ENCODE measurements around the gene SFMBT2.
"Not testable (repeated sequence)": the region's sequence is repeated elsewhere in the genome, so short reads cannot be mapped to it uniquely, and the experiment has no call there.

Gene SFMBT2

DNA sequence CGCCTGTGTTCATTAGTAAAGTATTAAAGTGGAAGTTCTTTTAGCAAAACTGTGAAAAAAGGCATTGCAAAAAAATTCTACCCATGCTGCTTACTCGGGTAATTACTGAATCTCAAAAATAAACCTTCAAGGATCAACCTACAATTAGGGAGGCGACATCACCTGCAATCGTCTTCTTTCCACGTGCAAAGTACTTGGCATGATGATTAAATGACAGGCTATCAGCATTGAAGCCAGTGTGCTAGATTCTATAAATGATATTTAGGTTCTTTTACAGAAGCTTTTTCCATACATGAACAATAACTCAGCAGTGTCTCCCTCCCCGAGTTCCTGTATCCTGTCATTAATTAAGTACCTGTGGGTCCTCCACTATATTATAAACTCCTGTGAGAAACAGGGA lies 105.8 kb downstream of the SFMBT2 start:
- no peak for DNase-seq (ENCODE audit: low read depth, low spot score)
- Histone ChIP-seq H3K4me1 (ENCODE audit: insufficient read depth, insufficient read length) (no peaks in the 10 kb centered on the region), H3K9me3 (ENCODE audit: insufficient read depth, low read length) (no peaks in the 10 kb centered on the region), H3K27me3 (ENCODE audit: insufficient read depth, insufficient read length) (no peaks in the 10 kb centered on the region), H3K36me3 (ENCODE audit: insufficient read depth, insufficient read length, low read length) (no peaks in the 10 kb centered on the region), H3K4me3 (ENCODE audit: insufficient read length, low read depth) (no peak overlapping the region), H3K9ac (ENCODE audit: insufficient read length, low read depth) (no peak overlapping the region)
- TF ChIP-seq YY1 (IDR thresholded peaks at IDR 0.05; ENCODE audit: insufficient read depth, insufficient read length): no peak
- no peak for TF ChIP-seq SUZ12 (IDR thresholded peaks at IDR 0.05; ENCODE audit: extremely low read depth, insufficient read depth, insufficient read length)
- TF ChIP-seq ZNF274 (IDR thresholded peaks at IDR 0.05; ENCODE audit: low read depth, low read length): no peak

- Histone ChIP-seq H3K9me3 (ENCODE audit: insufficient read depth, low read length) (no peaks in the 10 kb centered on the region), H3K4me3 (ENCODE audit: insufficient read length, low read depth) (no peak overlapping the region), H3K36me3 (ENCODE audit: insufficient read depth, insufficient read length, low read length) (no peaks in the 10 kb centered on the region), H3K27me3 (ENCODE audit: insufficient read depth, insufficient read length) (no peaks in the 10 kb centered on the region), H3K9ac (ENCODE audit: insufficient read length, low read depth) (no peak overlapping the region), H3K4me1 (ENCODE audit: insufficient read depth, insufficient read length) (no peaks in the 10 kb centered on the region)
- no peak for TF ChIP-seq SUZ12 (IDR thresholded peaks at IDR 0.05; ENCODE audit: extremely low read depth, insufficient read depth, insufficient read length)
- TF ChIP-seq YY1 (IDR thresholded peaks at IDR 0.05; ENCODE audit: insufficient read depth, insufficient read length): no peak
- no peak for TF ChIP-seq ZNF274 (IDR thresholded peaks at IDR 0.05; ENCODE audit: low read depth, low read length)
- DNase-seq (ENCODE audit: low read depth, low spot score): no peak
Observed at GRCh38 chr10:7304110-7304509, 106.7 kb downstream of the SFMBT2 start.

- TF ChIP-seq ZNF274 (IDR thresholded peaks at IDR 0.05; ENCODE audit: low read depth, low read length) (no peak), SUZ12 (IDR thresholded peaks at IDR 0.05; ENCODE audit: extremely low read depth, insufficient read depth, insufficient read length) (no peak), YY1 (IDR thresholded peaks at IDR 0.05; ENCODE audit: insufficient read depth, insufficient read length) (no peak)
- no peak overlapping the region for H3K4me3 ChIP-seq (ENCODE audit: insufficient read length, low read depth)
- H3K27me3 ChIP-seq (ENCODE audit: insufficient read depth, insufficient read length): no peaks in the 10 kb centered on the region
- H3K9ac ChIP-seq (ENCODE audit: insufficient read length, low read depth): no peak overlapping the region
- H3K9me3 ChIP-seq (ENCODE audit: insufficient read depth, low read length): no peaks in the 10 kb centered on the region
- no peaks in the 10 kb centered on the region for H3K36me3 ChIP-seq (ENCODE audit: insufficient read depth, insufficient read length, low read length)
- no peaks in the 10 kb centered on the region for H3K4me1 ChIP-seq (ENCODE audit: insufficient read depth, insufficient read length)
- DNase-seq (ENCODE audit: low read depth, low spot score): no peak
Observed at GRCh38 chr10:7302930-7303557, 107.8 kb downstream of the SFMBT2 start.

DNA sequence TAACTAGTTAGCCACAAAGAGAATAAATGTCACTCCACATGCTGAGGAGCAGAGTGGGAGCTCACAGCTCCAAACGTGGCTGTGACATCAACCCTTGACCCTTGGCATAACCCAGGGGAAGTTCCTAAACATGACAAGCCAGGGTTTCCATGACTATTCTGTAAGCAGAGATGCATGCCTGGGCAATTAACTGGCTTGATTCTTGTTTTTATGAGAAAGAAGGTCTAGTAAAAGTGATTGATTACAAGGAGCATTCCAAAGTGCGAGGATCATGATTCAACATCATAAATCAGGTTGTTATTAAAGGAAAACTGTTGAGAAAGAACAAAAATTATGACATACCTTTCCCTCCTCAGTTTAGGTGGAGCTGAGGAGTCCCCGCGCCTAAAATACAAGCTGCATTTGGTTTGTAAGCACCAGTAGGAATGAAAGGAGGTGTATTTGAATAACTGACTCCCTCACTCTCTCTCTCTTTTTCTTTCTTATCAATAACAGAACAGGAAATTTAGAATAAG lies 108.4 kb downstream of the SFMBT2 start:
- Histone ChIP-seq H3K4me3 (ENCODE audit: insufficient read length, low read depth) (no peak overlapping the region), H3K9me3 (ENCODE audit: insufficient read depth, low read length) (no peaks in the 10 kb centered on the region), H3K4me1 (ENCODE audit: insufficient read depth, insufficient read length) (no peaks in the 10 kb centered on the region), H3K27me3 (ENCODE audit: insufficient read depth, insufficient read length) (no peaks in the 10 kb centered on the region), H3K36me3 (ENCODE audit: insufficient read depth, insufficient read length, low read length) (no peaks in the 10 kb centered on the region), H3K9ac (ENCODE audit: insufficient read length, low read depth) (no peak overlapping the region)
- TF ChIP-seq YY1 (IDR thresholded peaks at IDR 0.05; ENCODE audit: insufficient read depth, insufficient read length): no peak
- no peak for DNase-seq (ENCODE audit: low read depth, low spot score)

- Histone ChIP-seq H3K36me3 (ENCODE audit: insufficient read depth, insufficient read length, low read length) (no peaks in the 10 kb centered on the region), H3K9ac (ENCODE audit: insufficient read length, low read depth) (no peak overlapping the region), H3K9me3 (ENCODE audit: insufficient read depth, low read length) (no peaks in the 10 kb centered on the region), H3K4me1 (ENCODE audit: insufficient read depth, insufficient read length) (no peaks in the 10 kb centered on the region), H3K4me3 (ENCODE audit: insufficient read length, low read depth) (no peak overlapping the region), H3K27me3 (ENCODE audit: insufficient read depth, insufficient read length) (no peaks in the 10 kb centered on the region)
- DNase-seq (ENCODE audit: low read depth, low spot score): no peak
- TF ChIP-seq YY1 (IDR thresholded peaks at IDR 0.05; ENCODE audit: insufficient read depth, insufficient read length) (no peak), ZNF274 (IDR thresholded peaks at IDR 0.05; ENCODE audit: low read depth, low read length) (no peak), SUZ12 (IDR thresholded peaks at IDR 0.05; ENCODE audit: extremely low read depth, insufficient read depth, insufficient read length) (no peak)
Observed at GRCh38 chr10:7301006-7301778, 109.6 kb downstream of the SFMBT2 start.

DNA sequence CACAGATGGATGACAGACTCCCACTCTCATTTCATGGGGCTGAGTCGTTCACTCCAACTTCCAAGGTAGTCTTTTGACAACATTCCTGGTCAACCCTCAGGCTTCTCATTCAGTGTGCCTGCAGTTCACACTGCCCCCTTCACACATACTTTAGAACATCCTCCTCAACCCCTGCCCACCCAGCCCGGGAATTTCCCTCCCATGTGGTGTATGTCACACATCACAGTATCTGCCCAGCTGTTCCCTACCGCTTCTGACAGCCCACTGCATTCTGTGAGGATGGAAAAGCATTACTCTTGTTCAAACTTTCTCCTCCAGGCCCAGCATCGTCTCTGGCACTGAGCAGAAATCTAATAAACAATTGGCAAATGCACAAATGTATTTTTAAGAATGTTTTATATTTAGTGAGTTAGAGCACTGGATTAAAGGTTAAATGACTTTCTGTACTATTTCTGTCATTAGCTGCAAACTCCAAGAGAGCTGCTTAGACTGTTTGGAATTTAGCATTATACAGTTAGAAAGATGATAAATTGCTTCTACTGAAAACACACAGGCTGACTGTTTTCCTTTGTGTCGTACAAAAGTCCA lies 110.4 kb downstream of the SFMBT2 start:
- no peaks in the 10 kb centered on the region for H3K36me3 ChIP-seq (ENCODE audit: insufficient read depth, insufficient read length, low read length)

GRCh38 chr10:7299601-7300325 lies 111.1 kb downstream of the SFMBT2 start:
- DNase-seq (ENCODE audit: low read depth, low spot score); H3K9ac ChIP-seq (ENCODE audit: insufficient read length, low read depth); H3K4me1 ChIP-seq (ENCODE audit: insufficient read depth, insufficient read length): not testable (repeated sequence)

More for the DNA sequence above, 110.4 kb downstream of the SFMBT2 start:
- DNase-seq (ENCODE audit: low read depth, low spot score): no peak
- Histone ChIP-seq H3K9me3 (ENCODE audit: insufficient read depth, low read length) (no peaks in the 10 kb centered on the region), H3K9ac (ENCODE audit: insufficient read length, low read depth) (no peak overlapping the region), H3K4me3 (ENCODE audit: insufficient read length, low read depth) (no peak overlapping the region), H3K4me1 (ENCODE audit: insufficient read depth, insufficient read length) (no peaks in the 10 kb centered on the region), H3K27me3 (ENCODE audit: insufficient read depth, insufficient read length) (no peaks in the 10 kb centered on the region)
- no peak for TF ChIP-seq ZNF274 (IDR thresholded peaks at IDR 0.05; ENCODE audit: low read depth, low read length)
- no peak for TF ChIP-seq SUZ12 (IDR thresholded peaks at IDR 0.05; ENCODE audit: extremely low read depth, insufficient read depth, insufficient read length)
- TF ChIP-seq YY1 (IDR thresholded peaks at IDR 0.05; ENCODE audit: insufficient read depth, insufficient read length): no peak

More at GRCh38 chr10:7299601-7300325, 111.1 kb downstream of the SFMBT2 start:
- not testable (repeated sequence) for H3K27me3 ChIP-seq (ENCODE audit: insufficient read depth, insufficient read length); H3K36me3 ChIP-seq (ENCODE audit: insufficient read depth, insufficient read length, low read length); H3K9me3 ChIP-seq (ENCODE audit: insufficient read depth, low read length); H3K4me3 ChIP-seq (ENCODE audit: insufficient read length, low read depth)

All from NT2/D1 (cell line).